Measurements from ENCODE around the gene KLF6.

DNA sequence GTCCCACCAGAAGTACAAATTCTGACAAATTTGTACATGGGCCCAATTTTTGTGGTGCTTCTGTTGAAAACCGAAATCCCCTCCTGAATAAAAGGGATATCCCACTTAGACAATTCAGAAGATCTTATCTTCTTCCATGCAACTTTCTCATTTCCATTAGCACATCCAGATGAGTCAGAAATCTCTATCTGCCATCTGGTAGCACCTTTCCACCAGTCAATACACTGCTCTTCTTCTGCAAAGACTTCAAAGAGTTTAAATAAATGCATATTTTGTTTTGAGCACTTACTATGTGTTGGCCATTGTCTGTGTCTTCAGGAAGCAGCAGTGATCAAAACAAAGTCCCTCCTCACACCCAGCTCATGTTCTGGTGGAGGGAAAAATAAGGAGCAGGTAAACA is 12.7 kb upstream of the KLF6 start:
- no peak for TF ChIP-seq ZNF211 (tag by site-specific recombination; IDR thresholded peaks at IDR 0.05; ENCODE audit: low read depth)
- no peak for TF ChIP-seq ZNF133 (tag by site-specific recombination; IDR thresholded peaks at IDR 0.05)
